ENCODE data around the gene ALX3. TPM values are rescaled to one million over a fixed set of nuclear protein-coding genes. Genes with fewer than 3 reads are reported as not detected.

ALX3 gene
- total RNA-seq, 1 experiment from 2014 or later, result not detected

DNA sequence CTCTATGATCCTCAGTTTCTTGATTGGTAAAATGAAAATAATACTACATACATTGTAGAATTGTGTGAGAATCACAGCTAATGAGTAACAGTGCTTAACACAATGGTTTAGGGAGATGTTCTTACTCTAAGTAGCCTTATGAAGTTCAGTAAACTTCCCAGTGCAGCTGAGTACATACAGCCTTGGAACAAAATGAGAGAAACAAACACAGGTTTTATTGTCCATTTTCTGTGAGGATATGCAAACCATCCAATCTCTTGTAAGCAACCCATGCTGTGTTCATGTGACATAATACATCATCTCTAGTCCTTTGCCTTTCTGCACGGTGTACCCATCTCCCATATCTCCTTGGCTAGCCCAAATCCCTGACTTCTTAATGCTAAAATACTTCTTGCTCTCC lies 50.7 kb downstream of the ALX3 start:
- Mint-ChIP-seq H3K27me3 (ENCODE audit: unreplicated experiment) (no peaks in the 10 kb centered on the region), H3K36me3 (ENCODE audit: insufficient read depth, unreplicated experiment) (peaks cover 19% of the 10 kb centered on the region), H3K27ac (ENCODE audit: unreplicated experiment) (no peak overlapping the region), H3K4me1 (ENCODE audit: low read depth, unreplicated experiment) (no peaks in the 10 kb centered on the region), H3K9me3 (ENCODE audit: low read depth, unreplicated experiment) (no peaks in the 10 kb centered on the region), H3K4me3 (ENCODE audit: low read depth, unreplicated experiment) (no peak overlapping the region)
- no TSS peak for BruUV-seq (replicated peaks)
- intact Hi-C loops (cut with micrococcal nuclease; ENCODE audit: unreplicated experiment), result no loop called here
- CTCF ChIA-PET, result interaction anchor here (0.5 kb wide), 1 partner anchor 461 kb away, joined by 3 read pairs; no protein-coding TSS in a partner anchor
- TF ChIP-seq, protein P1, sequence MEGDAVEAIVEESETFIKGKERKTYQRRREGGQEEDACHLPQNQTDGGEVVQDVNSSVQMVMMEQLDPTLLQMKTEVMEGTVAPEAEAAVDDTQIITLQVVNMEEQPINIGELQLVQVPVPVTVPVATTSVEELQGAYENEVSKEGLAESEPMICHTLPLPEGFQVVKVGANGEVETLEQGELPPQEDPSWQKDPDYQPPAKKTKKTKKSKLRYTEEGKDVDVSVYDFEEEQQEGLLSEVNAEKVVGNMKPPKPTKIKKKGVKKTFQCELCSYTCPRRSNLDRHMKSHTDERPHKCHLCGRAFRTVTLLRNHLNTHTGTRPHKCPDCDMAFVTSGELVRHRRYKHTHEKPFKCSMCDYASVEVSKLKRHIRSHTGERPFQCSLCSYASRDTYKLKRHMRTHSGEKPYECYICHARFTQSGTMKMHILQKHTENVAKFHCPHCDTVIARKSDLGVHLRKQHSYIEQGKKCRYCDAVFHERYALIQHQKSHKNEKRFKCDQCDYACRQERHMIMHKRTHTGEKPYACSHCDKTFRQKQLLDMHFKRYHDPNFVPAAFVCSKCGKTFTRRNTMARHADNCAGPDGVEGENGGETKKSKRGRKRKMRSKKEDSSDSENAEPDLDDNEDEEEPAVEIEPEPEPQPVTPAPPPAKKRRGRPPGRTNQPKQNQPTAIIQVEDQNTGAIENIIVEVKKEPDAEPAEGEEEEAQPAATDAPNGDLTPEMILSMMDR (IDR thresholded peaks at IDR 0.05; ENCODE audit: unreplicated experiment), result no peak
- no peak for DNase-seq

DNA sequence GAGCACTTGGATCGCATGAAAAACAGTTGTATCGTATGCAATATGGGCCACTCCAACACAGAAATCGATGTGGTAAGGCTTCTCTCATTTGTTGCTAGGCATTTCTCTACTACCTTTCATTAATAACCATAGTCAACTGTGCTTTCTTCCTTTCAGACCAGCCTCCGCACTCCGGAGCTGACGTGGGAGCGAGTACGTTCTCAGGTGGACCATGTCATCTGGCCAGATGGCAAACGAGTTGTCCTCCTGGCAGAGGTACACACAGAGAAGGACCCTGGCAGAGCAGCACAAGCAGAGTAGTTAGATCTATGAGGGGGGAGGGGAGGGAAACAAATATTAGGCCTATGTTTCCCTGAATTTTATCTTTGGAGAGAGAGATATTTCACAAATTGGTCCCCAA lies 52.1 kb downstream of the ALX3 start:
- peaks cover 21% of the 10 kb centered on the region for H3K36me3 Mint-ChIP-seq (ENCODE audit: insufficient read depth, unreplicated experiment)
- no peaks in the 10 kb centered on the region for H3K27me3 Mint-ChIP-seq (ENCODE audit: unreplicated experiment)
- TF ChIP-seq, protein P1 (IDR thresholded peaks at IDR 0.05; ENCODE audit: unreplicated experiment), result no peak
- H3K4me1 Mint-ChIP-seq (ENCODE audit: low read depth, unreplicated experiment), result no peaks in the 10 kb centered on the region
- intact Hi-C loops (cut with micrococcal nuclease; ENCODE audit: unreplicated experiment), result no loop called here
- no peaks in the 10 kb centered on the region for H3K9me3 Mint-ChIP-seq (ENCODE audit: low read depth, unreplicated experiment)
- BruUV-seq (replicated peaks), result no TSS peak
- H3K4me3 Mint-ChIP-seq (ENCODE audit: low read depth, unreplicated experiment), result no peak overlapping the region
- DNase-seq, result no peak
- no peak overlapping the region for H3K27ac Mint-ChIP-seq (ENCODE audit: unreplicated experiment)
- CTCF ChIA-PET, result no interaction called here

DNA sequence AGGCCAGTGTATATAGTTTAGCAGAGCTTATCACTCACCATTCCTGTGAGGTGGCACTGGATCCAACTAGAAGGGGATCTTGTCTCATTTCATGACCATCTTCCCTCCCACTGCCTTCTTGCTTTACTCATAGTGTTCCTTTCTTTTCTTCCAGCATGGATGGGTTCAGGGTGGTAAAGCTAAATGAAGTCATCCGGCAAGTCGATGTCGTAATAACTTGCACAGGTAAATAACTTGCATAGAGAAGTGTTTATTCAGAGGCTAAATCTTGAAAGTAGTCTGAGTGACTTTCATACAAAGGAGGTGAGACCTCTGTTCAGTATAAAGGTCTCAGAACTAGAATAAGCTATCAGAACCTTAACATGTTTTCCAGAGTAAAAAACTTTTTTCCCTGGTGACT lies 52.7 kb downstream of the ALX3 start:
- H3K27ac Mint-ChIP-seq (ENCODE audit: unreplicated experiment), result no peak overlapping the region
- H3K27me3 Mint-ChIP-seq (ENCODE audit: unreplicated experiment), result no peaks in the 10 kb centered on the region
- H3K4me1 Mint-ChIP-seq (ENCODE audit: low read depth, unreplicated experiment), result no peaks in the 10 kb centered on the region
- no peak overlapping the region for H3K4me3 Mint-ChIP-seq (ENCODE audit: low read depth, unreplicated experiment)
- no peaks in the 10 kb centered on the region for H3K9me3 Mint-ChIP-seq (ENCODE audit: low read depth, unreplicated experiment)
- TF ChIP-seq, protein P1 (IDR thresholded peaks at IDR 0.05; ENCODE audit: unreplicated experiment), result no peak
- no TSS peak for BruUV-seq (replicated peaks)
- intact Hi-C loops (cut with micrococcal nuclease; ENCODE audit: unreplicated experiment), result no loop called here
- DNase-seq, result no peak
- CTCF ChIA-PET, result no interaction called here
- peaks cover 21% of the 10 kb centered on the region for H3K36me3 Mint-ChIP-seq (ENCODE audit: insufficient read depth, unreplicated experiment)

DNA sequence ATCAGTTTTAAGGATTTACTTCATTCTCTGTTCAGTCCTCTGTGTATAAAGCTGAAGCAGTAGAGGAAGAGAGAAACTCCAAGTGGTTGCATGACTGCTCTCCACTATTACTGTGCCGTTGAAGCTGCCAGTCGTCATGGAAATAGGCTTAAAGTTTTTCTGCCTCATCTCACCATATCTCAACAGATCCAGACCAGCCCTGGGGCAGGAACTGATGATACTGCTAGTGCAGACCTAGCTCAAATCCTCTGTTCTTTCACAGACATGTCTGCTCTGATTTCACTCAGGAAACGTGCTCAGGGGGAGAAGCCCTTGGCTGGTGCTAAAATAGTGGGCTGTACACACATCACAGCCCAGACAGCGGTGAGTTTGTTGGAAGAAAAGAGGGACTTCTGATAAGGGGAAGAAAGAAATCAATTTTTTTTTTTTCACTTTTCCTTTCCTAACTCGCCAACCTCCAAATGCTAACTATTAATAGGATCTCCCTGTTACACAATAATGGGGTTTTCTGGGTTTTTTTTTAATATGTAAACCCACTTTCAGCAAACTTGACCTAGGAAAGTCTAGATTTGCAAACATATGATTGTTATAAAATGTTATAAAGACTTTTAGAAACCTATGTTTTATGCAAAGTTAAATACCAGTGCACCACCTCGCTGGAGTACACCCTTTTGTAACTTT lies 58.2 kb downstream of the ALX3 start:
- DNase-seq, result no peak
- Mint-ChIP-seq H3K9me3 (ENCODE audit: low read depth, unreplicated experiment) (no peaks in the 10 kb centered on the region), H3K27me3 (ENCODE audit: unreplicated experiment) (no peaks in the 10 kb centered on the region), H3K36me3 (ENCODE audit: insufficient read depth, unreplicated experiment) (peaks cover 29% of the 10 kb centered on the region), H3K27ac (ENCODE audit: unreplicated experiment) (no peak overlapping the region), H3K4me1 (ENCODE audit: low read depth, unreplicated experiment) (peaks cover 9% of the 10 kb centered on the region), H3K4me3 (ENCODE audit: low read depth, unreplicated experiment) (no peak overlapping the region)
- no TSS peak for BruUV-seq (replicated peaks)
- intact Hi-C loops (cut with micrococcal nuclease; ENCODE audit: unreplicated experiment), result no loop called here
- CTCF ChIA-PET, result interaction anchor here (0.5 to 2.6 kb wide), 3 partner anchors 17 to 27 kb away, joined by 3 to 19 read pairs (median 4); partner anchors contain the start of gene AHCYL1
- TF ChIP-seq, protein P1 (IDR thresholded peaks at IDR 0.05; ENCODE audit: unreplicated experiment), result no peak

Data from Calu3 (cell line).